PC-9 (cell line): ENCODE data around the gene GMDS.

Experiments used
- EZH2 ChIP-seq: fragments of 200-600 bp; sonication (generic); IDR thresholded peaks from 2 replicates; pipeline ENCODE4 v1.8.0; 2017; ENCODE audit warnings: antibody characterized with exemption, low read depth
- TF ChIP-seq, protein P1 (sequence below): fragments of 200-600 bp; sonication (generic); conservative IDR thresholded peaks from 2 replicates; pipeline ENCODE4 v1.6.1; 2017; ENCODE audit warnings: mixed run types, antibody characterized with exemption, mild to moderate bottlenecking, moderate library complexity

DNA sequence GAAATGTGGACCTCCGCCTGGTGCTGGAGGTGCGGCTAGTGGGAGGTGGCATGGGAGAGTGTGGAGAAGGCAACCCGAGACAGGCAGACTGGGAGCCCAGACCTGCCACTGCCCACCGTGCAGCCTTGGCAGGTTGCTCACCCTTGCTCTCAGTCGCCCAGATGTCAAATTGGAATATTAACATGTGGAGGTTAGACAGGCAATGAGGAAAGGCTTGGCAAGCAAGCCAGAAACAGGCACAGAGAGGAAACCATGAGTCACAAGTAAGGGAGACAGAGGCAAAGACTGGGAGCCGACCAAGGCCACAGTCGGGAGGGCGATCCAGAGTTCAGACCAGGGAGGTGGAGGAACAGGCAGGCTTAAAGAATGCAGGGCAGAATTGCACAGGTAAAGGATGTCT lies 457.5 kb downstream of the GMDS start:
- TF ChIP-seq, protein P1, sequence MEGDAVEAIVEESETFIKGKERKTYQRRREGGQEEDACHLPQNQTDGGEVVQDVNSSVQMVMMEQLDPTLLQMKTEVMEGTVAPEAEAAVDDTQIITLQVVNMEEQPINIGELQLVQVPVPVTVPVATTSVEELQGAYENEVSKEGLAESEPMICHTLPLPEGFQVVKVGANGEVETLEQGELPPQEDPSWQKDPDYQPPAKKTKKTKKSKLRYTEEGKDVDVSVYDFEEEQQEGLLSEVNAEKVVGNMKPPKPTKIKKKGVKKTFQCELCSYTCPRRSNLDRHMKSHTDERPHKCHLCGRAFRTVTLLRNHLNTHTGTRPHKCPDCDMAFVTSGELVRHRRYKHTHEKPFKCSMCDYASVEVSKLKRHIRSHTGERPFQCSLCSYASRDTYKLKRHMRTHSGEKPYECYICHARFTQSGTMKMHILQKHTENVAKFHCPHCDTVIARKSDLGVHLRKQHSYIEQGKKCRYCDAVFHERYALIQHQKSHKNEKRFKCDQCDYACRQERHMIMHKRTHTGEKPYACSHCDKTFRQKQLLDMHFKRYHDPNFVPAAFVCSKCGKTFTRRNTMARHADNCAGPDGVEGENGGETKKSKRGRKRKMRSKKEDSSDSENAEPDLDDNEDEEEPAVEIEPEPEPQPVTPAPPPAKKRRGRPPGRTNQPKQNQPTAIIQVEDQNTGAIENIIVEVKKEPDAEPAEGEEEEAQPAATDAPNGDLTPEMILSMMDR, result no peak
- TF ChIP-seq EZH2, result no peak
